GM21423 (cell line): ENCODE measurements around the gene USF2.
A peak's percentile ranks its signal among the peaks of the same experiment; 100 is the strongest.
"Not testable (repeated sequence)": the region's sequence is repeated elsewhere in the genome, so short reads cannot be mapped to it uniquely, and the experiment has no call there.

Experiments used
- ATAC-seq: cut with Tn5 transposase; IDR thresholded peaks from one replicate; pipeline ENCODE4 v1.9.1; 2021; ENCODE audit warnings: mild to moderate bottlenecking, moderate library complexity; ENCODE audit not compliant: unreplicated experiment

USF2 gene

DNA sequence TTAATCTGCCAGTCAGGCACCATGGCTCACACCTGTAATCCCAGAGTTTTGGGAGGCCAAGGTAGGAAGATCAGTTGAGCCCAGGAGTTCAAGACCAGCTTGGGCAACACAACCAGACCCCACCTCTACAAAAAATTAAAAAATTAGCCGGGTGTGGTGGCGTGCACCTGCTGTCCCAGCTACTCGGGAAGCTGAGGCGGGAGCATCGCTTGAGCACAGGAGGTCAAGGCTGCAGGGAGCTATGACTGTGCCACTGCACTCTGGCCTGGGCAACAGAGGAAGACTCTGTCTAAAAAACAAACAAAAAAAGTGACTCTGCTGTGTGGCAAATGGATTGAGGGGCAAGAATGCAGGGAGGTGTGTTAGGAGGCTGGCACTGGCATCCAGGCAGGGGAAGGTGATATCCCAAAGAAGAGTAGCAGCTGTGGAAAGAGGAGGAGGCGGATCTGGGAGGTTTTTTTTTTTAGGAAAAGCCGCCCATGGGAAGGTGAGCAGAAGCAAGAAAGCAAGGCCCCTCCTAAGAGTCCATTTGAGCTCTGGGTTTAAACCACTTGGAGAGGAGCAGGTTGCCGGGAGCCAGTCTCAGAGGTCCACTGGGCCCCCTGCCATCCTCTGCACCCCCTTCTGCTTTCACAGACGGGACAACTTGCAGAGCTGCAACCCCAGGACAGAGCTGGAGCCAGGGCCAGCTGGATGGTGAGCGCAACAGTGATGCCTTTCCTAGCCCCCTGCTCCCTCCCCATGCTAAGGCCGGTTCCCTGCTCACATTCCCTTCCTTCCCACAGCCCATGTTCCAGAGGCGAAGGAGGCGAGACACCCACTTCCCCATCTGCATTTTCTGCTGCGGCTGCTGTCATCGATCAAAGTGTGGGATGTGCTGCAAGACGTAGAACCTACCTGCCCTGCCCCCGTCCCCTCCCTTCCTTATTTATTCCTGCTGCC is 15.7 kb downstream of the USF2 start:
- no peak for ATAC-seq

- ATAC-seq = no peak
Measured at GRCh38 chr19:35285095-35285449, 16.3 kb downstream of the USF2 start.

DNA sequence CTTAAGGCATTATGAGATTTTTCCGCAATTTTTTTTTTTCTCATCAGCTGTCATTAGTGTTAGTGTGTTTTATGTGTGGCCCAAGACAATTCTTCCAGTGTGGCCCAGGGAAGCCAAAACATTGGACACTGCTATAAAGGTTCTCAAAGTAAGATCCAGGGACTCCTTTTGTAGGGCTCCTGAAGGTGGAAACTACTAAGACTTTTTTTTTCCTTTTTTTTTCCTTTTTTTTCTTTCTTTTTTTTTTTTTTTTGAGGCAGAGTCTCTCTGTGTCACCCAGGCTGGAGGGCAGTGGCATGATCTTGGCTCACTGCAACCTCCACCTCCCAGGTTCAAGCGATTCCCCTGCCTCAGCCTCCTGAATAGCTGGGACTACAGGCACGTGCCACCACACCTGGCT is 16.7 kb downstream of the USF2 start:
- ATAC-seq = not testable (repeated sequence)

DNA sequence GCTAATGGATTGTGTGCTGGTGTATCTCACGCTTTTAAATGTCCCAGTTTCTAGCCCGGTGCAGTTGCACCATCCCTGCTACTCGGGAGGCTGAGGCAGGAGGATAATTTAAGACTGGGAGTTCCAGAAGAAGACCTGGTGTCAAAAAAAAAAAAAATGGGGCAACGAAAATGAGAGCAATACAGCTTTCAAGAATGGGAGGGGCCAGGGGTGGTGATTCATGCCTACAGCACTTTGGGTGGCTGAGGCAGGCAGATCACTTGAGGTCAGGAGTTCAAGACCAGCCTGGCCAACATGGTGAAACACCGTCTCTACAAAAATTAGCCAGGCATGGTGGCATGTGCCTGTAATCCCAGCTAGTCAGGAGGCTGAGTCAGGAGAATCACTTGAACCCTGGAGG is 17.3 kb downstream of the USF2 start:
- ATAC-seq = not testable (repeated sequence)

- no peak for ATAC-seq
Measured at GRCh38 chr19:35287713-35288112, 19.0 kb downstream of the USF2 start.

- ATAC-seq = no peak
Measured at GRCh38 chr19:35288331-35288730, 19.6 kb downstream of the USF2 start.

- no peak for ATAC-seq
Measured at GRCh38 chr19:35288906-35289305, 20.1 kb downstream of the USF2 start.

GRCh38 chr19:35290381-35291127 is 21.8 kb downstream of the USF2 start:
- ATAC-seq = no peak

DNA sequence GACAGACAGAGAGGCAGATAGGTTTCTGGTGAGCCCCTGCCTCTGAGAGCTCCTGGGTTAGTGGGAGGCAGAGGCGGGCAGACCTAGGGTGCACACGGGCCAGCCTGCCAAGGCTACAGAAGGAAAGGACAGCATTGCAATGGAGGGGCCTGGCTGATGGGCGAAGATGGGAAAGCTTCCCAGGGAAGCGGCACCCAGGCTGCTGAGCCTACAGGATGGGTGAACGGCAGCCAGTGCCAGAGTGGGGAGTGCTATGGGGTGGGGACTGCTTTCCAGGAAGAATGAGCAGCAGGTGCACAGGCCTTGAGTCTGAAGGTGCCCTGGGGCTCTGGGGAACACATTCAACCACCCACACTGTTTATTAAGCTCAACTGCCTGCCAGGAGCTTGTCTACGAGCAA is 22.5 kb downstream of the USF2 start:
- no peak for ATAC-seq

- no peak for ATAC-seq
Measured at GRCh38 chr19:35291916-35292315, 23.2 kb downstream of the USF2 start, which contains the start of gene MAG. TSS of gene MAG (plus strand) at chr19:35292161. CDS start at chr19:35295409, 3,248 bp downstream.

DNA sequence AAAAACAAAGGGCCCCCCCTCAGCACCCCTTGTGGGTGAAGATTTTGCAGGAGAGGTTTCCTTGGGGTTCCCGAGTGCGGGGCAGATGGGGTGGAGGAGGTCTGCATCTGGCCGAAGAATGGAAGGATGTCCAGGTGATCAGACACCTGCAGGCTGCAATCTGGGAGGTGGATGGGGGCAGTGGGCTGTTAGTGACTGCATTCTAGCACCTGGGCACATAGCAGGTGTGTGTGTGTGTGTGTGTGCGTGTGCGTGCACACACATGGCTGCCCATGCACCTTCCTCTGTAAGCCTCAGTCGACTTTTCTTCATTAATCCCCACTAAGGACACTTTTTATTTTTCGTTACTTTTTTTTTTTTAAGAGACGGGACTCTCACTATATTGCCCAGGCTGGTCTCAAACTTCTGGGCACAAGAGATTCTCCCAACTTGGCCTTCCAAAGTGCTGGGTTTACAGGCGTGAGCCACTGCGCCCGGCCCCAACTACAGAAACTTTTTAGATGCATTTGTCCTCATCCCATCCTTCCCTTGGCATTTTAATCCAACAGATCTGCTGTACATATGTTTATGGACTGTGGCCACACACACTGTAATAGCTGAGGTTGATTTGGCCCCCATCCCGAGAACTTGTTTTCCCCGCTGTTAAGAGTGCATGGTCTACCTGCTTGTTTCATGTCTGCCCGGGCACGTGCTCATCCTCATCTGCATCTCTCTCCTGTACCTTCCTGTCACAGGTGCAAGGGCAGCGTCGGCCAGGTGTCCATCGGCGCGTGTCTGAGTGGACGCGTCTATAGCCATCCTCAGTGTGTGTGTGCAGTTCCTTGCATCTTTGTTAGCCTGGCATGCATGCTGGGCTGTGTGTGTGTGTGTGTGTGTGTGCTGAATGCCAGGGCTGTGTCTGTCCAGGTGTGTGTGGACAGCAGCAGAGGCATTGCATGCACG is 23.9 kb downstream of the USF2 start:
- ATAC-seq = no peak

DNA sequence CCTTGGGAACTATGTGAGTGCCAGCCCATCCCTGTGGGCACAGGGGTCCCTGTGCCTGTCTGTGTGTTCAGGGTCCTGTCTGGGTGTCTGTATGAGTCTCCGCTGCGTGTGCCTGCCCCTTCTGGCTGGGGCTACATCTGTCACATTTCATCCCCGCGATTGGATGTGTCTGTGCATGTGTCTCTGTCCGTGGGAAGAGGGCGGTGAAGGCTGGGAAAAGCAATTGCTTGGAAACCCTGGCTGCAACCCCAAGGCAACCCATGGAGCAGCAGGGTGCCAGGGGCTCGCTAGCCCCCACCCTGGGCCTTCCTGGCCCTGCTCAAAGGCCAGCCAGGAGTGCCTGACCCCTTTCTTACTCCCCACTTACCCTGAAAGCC is 24.6 kb downstream of the USF2 start:
- ATAC-seq = no peak

DNA sequence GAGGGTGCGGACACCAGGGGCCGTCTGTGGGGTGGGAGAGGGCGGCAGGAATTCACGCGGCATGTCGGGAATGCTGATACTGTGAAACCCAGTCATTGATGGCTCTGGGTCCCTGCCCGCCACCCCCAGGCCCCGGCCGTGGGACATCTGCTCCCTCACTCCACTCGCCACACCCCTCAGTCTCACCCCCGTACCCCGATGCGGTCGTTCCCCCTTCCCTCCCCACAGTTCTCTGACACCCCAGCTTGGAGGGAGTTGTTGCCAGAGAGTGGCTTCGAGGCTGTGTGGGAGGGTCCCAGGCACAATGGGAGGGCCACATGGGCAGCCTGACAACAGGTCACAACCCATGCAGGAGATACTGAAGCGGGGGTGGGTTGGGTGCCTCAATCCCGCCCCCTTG is 25.0 kb downstream of the USF2 start:
- ATAC-seq = no peak

GRCh38 chr19:35294328-35294727 is 25.6 kb downstream of the USF2 start:
- no peak for ATAC-seq

GRCh38 chr19:35294859-35295791 is 26.4 kb downstream of the USF2 start:
- no peak for ATAC-seq

- ATAC-seq = peak; percentile 59
Measured at GRCh38 chr19:35295792-35296462, 27.2 kb downstream of the USF2 start.

DNA sequence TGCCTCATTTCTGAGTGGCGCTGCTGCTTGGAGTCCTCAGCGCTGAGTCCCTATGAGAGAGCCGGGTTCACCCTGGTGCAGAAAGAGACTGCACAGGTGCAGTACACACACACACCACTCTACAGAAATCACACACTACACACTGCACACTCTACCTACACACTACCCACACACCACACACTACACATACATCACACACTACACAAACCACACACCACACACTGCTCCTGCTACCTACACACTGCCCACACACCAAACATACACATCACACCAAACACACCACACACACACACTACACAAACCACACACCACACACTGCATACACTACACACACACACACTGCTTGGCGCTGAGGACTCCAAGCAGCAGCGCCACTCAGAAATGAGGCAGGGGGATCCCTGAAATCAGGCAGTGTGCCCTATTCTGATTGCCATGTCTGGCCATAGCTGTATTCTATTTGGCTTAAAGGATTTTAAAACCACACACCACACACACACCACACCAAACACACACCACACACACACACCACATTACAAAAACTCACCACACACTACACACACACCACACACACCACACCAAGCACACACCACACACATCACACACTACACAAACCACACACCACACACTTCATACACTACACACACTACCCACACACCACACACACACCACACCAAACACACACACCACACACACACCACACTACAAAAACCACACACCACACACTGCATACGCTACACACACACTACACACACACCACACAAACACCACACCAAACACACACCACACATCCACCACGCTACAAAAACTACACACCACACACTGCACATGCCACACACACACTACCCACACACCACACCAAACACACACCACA is 28.1 kb downstream of the USF2 start:
- no peak for ATAC-seq

DNA sequence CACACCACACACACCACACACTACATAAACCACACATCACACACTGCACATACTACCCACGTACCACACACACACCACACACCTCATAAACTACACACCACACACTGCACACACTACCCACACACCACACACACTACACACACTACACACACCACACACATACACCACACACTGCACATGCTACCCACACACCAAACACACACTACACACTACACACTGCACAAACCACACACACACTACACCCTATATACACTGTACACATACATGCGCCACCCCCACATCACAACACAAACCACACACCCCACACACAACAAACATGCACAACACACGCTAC is 28.7 kb downstream of the USF2 start:
- ATAC-seq = no peak

- no peak for ATAC-seq
Measured at GRCh38 chr19:35297922-35298321, 29.2 kb downstream of the USF2 start.
